Tibial nerve (tissue), 4 donors: ENCODE results near the gene XPNPEP1. TPM values are rescaled to one million over a fixed set of nuclear protein-coding genes. Genes with fewer than 3 reads are reported as not detected.

Experiments used
- DNase-seq, 2 donors: peaks; one replicate each; pipeline ENCODE4 v3.0.0-alpha.2; 2019; ENCODE audit warnings: low spot score in 2 of 2
- H3K27ac ChIP-seq, 4 donors: fragments of 200-600 bp; sonication (generic) in 3 of 4; one replicate each; pipeline ENCODE4 v1.5.1; 2017 to 2019; ENCODE audit warnings: mild to moderate bottlenecking in 1 of 4
- H3K27me3 ChIP-seq, 2 donors: fragments of 200-600 bp; sonication (generic) in 1 of 2; one replicate each; pipeline versions ENCODE4 v1.5.1 to v1.6.0; 2017 to 2019
- H3K36me3 ChIP-seq, 3 donors: fragments of 200-600 bp; sonication (generic); one replicate each; pipeline ENCODE4 v1.5.1; 2018 to 2019
- H3K4me1 ChIP-seq, 4 donors: fragments of 200-600 bp; sonication (generic) in 3 of 4; one replicate each; pipeline ENCODE4 v1.5.1; 2017 to 2019
- H3K4me3 ChIP-seq, 4 donors: fragments of 200-600 bp; sonication (generic) in 3 of 4; one replicate each; pipeline ENCODE4 v1.5.1; 2017 to 2019; ENCODE audit warnings: mild to moderate bottlenecking in 1 of 4, moderate library complexity in 1 of 4
- H3K9me3 ChIP-seq, 4 donors: fragments of 200-600 bp; sonication (generic) in 3 of 4; one replicate each; pipeline ENCODE4 v1.5.1; 2017 to 2019
- EP300 ChIP-seq, 2 donors: sonication (generic); formaldehyde crosslinking; IDR thresholded peaks; one replicate each; pipeline ENCODE4 v1.6.1; 2017; ENCODE audit warnings: antibody characterized with exemption in 2 of 2, mild to moderate bottlenecking in 1 of 2
- POLR2A ChIP-seq, 2 donors: fragments of 450-650 bp; IDR thresholded peaks; one replicate each; pipeline ENCODE4 v1.6.1; 2017; ENCODE audit warnings: antibody characterized with exemption in 2 of 2, mild to moderate bottlenecking in 2 of 2, moderate library complexity in 2 of 2
- WGBS, 2 donors: methylation state at CpG; one replicate each; pipeline ENCODE4 v1.1.5; 2018; 5-methylcytosine and 5-hydroxymethylcytosine counted together
- total RNA-seq, 4 donors: library from RNA; depleted of rRNA; stranded (reverse); fragments of >200 nt; gene quantifications; one replicate each; pipeline ENCODE4 v1.1.0, GENCODE V29; 2016
- TF ChIP-seq, protein P1 (sequence below), 5 experiments: fragments of 200-600 bp in 3 of 5; fragments of 450-650 bp in 2 of 5; sonication (generic) in 3 of 5; IDR thresholded peaks; one replicate each; pipeline ENCODE4 v1.5.1; 2016 to 2019; ENCODE audit warnings: antibody characterized with exemption in 5 of 5, mild to moderate bottlenecking in 3 of 5, moderate library complexity in 2 of 5

The XPNPEP1 gene
- total RNA-seq, 4 donors from 2014 or later: 41.0 to 99.3 (median 62.4) TPM

DNA sequence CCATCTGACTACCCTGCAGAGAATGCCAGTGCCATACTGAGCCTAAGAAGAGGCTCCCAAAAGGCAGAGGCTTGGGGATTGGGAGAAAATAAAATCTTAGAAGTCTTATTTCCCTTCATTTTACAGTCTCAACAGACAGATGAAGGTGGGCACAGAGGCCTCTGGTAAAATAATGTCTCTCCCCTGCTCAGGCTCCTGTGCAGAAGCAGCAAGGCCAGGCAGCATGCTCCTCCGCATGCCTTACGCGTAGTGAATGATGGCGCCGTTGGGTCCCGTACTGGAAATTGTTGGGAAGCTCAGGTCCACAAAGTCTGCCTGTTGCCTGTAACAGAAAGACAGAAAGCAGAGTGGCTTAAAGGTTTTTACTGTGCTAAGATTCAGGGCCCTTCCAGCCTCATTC is 45.8 kb downstream of the XPNPEP1 start:
- no peaks in the 10 kb centered on the region for H3K9me3 ChIP-seq
- WGBS, 2 donors: 96 to 99% methylated on average over 6 of the region's 6 CpGs
- H3K27ac ChIP-seq: no peak overlapping the region
- TF ChIP-seq, protein P1, sequence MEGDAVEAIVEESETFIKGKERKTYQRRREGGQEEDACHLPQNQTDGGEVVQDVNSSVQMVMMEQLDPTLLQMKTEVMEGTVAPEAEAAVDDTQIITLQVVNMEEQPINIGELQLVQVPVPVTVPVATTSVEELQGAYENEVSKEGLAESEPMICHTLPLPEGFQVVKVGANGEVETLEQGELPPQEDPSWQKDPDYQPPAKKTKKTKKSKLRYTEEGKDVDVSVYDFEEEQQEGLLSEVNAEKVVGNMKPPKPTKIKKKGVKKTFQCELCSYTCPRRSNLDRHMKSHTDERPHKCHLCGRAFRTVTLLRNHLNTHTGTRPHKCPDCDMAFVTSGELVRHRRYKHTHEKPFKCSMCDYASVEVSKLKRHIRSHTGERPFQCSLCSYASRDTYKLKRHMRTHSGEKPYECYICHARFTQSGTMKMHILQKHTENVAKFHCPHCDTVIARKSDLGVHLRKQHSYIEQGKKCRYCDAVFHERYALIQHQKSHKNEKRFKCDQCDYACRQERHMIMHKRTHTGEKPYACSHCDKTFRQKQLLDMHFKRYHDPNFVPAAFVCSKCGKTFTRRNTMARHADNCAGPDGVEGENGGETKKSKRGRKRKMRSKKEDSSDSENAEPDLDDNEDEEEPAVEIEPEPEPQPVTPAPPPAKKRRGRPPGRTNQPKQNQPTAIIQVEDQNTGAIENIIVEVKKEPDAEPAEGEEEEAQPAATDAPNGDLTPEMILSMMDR (IDR thresholded peaks at IDR 0.05): no peak
- TF ChIP-seq POLR2A (IDR thresholded peaks at IDR 0.05) (no peak), EP300 (IDR thresholded peaks at IDR 0.05) (no peak)
- H3K27me3 ChIP-seq: no peaks in the 10 kb centered on the region
- no peak overlapping the region for H3K4me3 ChIP-seq
- H3K4me1 ChIP-seq: peaks cover 0 to 7% (median 0%) of the 10 kb centered on the region in 4 donors
- no peak for DNase-seq
- peaks cover 0 to 95% (median 5%) of the 10 kb centered on the region in 3 donors for H3K36me3 ChIP-seq

DNA sequence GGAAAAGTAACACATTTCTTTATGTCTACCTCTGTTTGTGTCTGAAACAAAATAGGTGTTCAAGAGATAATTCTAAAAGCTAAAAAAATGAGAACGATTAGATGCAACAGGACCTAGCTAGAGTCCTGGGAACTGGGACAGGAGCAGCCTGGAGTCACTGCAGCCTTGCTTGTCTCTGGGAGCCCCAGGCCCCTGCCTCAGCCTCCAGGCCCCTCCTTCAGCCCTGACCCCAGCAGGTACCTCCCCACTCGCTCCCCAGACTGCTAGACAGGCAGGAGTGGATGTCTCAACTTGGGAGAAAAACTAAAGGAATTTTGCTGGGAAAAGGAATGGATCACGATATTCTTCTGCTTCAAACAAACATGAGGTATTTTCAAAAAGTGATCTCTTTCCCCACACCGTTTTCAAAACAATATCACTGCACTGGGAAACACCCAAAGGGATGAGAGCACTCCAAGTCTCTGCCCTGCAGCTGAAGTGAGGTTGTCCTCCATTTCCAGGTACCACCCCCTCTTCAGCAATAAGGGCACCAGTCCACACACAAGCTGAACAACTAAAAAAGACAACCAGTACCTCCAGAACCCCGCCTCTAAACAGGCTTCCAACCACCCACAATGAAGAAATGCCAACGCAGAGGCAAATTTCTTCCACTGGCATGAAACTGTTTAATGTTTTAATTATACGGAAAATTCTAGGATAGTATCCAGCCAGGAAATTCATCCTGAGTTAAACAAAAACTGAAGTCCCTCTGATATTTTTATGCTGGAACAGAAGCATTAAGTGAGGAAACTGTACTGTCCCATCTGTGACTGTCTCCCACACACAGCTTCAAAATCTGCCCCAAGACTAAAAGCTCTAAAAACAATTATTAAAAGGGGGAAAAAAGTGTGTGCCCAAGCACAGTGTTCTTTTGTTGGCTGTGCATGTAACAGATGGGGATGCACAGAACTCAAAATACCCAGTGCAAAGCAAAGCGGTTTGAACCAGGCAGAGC is 47.2 kb downstream of the XPNPEP1 start:
- Histone ChIP-seq H3K4me1 (peaks cover 0 to 7% (median 0%) of the 10 kb centered on the region in 4 donors), H3K27ac (peak overlapping the region in 1 of 4 donors; percentile 25), H3K36me3 (peaks cover 0 to 95% (median 0%) of the 10 kb centered on the region in 3 donors), H3K9me3 (no peaks in the 10 kb centered on the region), H3K4me3 (no peak overlapping the region), H3K27me3 (no peaks in the 10 kb centered on the region)
- 81 to 85% methylated on average over 8 of the region's 8 CpGs for WGBS, 2 donors
- no peak for TF ChIP-seq POLR2A (IDR thresholded peaks at IDR 0.05)
- no peak for TF ChIP-seq EP300 (IDR thresholded peaks at IDR 0.05)
- TF ChIP-seq, protein P1 (IDR thresholded peaks at IDR 0.05): no peak
- DNase-seq: no peak

DNA sequence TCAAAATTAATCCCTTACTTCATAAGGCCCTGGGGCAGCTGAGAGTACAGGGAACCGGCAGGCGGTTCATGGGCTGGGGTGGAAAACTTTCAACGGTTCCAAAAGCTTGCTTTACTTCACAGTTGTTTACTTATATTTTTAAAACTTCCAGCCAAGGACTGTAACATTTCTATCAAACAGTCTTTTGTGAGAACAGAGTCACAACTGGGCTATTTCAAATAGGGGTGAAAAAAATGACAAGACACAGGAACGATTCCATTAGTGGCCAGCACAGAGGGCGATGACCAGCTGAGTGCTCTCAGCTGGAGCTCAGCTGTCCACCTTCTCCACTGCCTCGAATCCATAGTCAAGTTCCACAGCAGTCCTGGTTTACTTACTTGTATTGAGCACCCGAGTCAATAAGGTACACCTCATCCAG is 48.2 kb downstream of the XPNPEP1 start:
- Histone ChIP-seq H3K36me3 (peaks cover 0 to 95% (median 0%) of the 10 kb centered on the region in 3 donors), H3K4me1 (peaks cover 0 to 7% (median 0%) of the 10 kb centered on the region in 4 donors), H3K9me3 (no peaks in the 10 kb centered on the region), H3K4me3 (no peak overlapping the region), H3K27me3 (no peaks in the 10 kb centered on the region), H3K27ac (peak overlapping the region in 2 of 4 donors; percentile 6 to 25)
- WGBS, 2 donors: 56 to 62% methylated on average over 7 of the region's 7 CpGs
- TF ChIP-seq EP300 (IDR thresholded peaks at IDR 0.05) (no peak), POLR2A (IDR thresholded peaks at IDR 0.05) (no peak)
- TF ChIP-seq, protein P1 (IDR thresholded peaks at IDR 0.05): no peak
- DNase-seq: no peak

DNA sequence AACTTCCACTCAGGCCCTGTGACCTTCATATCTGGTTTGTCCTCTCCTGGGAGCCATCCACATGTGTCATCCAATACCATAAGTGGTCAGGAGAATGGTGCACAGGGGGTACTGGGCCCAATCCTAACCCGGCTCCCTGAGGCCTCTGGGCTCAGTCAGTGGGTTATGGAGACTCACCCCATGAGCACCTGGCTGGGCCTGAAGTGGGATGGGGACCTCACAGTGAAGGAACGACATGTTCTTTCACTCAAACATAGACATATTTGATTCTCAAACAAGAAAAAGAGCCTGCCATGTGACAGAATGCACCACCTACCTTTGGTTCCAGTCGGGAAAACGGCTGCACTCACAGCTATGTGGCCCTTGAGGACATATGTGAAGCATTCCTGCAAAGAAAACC is 51.8 kb downstream of the XPNPEP1 start:
- Histone ChIP-seq H3K36me3 (peaks cover 0 to 100% (median 6%) of the 10 kb centered on the region in 3 donors), H3K4me3 (no peak overlapping the region), H3K27me3 (no peaks in the 10 kb centered on the region), H3K9me3 (no peaks in the 10 kb centered on the region), H3K4me1 (peaks cover 0 to 7% (median 0%) of the 10 kb centered on the region in 4 donors), H3K27ac (no peak overlapping the region)
- 95% methylated on average over 4 of the region's 4 CpGs for WGBS, 2 donors
- no peak for DNase-seq
- TF ChIP-seq EP300 (IDR thresholded peaks at IDR 0.05): no peak
- TF ChIP-seq POLR2A (IDR thresholded peaks at IDR 0.05): no peak
- TF ChIP-seq, protein P1 (IDR thresholded peaks at IDR 0.05): no peak
